ENCODE measurements around the gene SETDB2.

DNA sequence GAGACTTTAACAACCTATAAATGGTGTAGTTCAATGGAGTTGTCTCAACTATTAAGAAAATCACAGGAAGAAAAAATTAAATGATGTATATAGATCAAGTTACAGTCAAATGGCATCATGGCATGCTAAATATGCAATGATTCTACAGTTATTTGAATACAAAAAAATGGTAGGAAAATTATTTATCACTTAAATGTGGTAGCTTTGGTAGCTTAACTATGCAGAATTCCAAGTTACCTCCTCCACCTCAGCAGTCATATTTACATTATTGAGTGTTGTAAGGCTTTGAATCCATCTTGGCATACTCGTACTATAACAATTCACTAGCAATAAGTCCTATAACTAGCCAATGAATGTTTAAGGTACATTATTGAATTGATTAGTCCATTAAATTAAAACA is 37.0 kb upstream of the SETDB2 start:
- TF ChIP-seq RAD21 (IDR thresholded peaks at IDR 0.05; ENCODE audit: low read length) (no peak), CTCF (conservative IDR thresholded peaks at IDR 0.05; ENCODE audit: low read depth, low read length) (no peak), POLR2A (IDR thresholded peaks at IDR 0.05; ENCODE audit: low read depth, low read length) (no peak), CEBPB (IDR thresholded peaks at IDR 0.05; ENCODE audit: low read depth, low read length) (no peak), BHLHE40 (IDR thresholded peaks at IDR 0.05; ENCODE audit: low read depth, low read length) (no peak), ELK1 (IDR thresholded peaks at IDR 0.05; ENCODE audit: borderline replicate concordance, low read depth, low read length) (no peak), FOS (IDR thresholded peaks at IDR 0.05; ENCODE audit: low read depth, low read length) (no peak), SMC3 (IDR thresholded peaks at IDR 0.05; ENCODE audit: low read depth, low read length) (no peak)

All from IMR-90 (cell line).